ENCODE results near the gene LSAMP.

DNA sequence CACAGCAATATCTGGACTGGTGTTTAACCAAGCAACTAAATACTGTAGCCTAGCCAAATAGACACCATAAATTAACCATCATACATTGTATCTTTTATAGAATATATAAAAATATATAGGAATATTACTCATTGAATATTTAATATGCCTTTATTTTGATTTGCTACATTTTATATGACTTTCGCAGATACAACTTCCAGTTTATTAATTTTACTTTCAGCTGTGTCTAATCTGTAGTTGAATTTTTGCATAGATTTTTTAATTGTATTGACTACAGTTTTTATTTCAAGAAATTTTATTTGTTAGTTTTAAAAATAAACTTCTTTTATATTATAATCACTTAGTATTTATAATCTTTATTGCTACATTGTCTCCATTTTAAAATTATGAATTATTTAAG is 299.7 kb downstream of the LSAMP start:
- TF ChIP-seq CTCF (IDR thresholded peaks at IDR 0.05) (no peak), POLR2A (IDR thresholded peaks at IDR 0.05) (no peak)
